Body of pancreas (tissue), 4 donors: ENCODE results near the gene RETNLB.

ENCODE experiments used
- POLR2A ChIP-seq, 3 donors: fragments of 450-650 bp; IDR thresholded peaks; one replicate each; pipeline ENCODE4 v1.6.1; 2016; ENCODE audit warnings: antibody characterized with exemption in 3 of 3, mild to moderate bottlenecking in 2 of 3
- TF ChIP-seq, protein P1 (sequence below), 7 experiments: fragments of 450-650 bp in 4 of 7; fragments of 200-600 bp in 3 of 7; sonication (generic) in 3 of 7; IDR thresholded peaks; one replicate each; pipeline ENCODE4 v1.5.1; 2016 to 2019; ENCODE audit warnings: antibody characterized with exemption in 7 of 7

DNA sequence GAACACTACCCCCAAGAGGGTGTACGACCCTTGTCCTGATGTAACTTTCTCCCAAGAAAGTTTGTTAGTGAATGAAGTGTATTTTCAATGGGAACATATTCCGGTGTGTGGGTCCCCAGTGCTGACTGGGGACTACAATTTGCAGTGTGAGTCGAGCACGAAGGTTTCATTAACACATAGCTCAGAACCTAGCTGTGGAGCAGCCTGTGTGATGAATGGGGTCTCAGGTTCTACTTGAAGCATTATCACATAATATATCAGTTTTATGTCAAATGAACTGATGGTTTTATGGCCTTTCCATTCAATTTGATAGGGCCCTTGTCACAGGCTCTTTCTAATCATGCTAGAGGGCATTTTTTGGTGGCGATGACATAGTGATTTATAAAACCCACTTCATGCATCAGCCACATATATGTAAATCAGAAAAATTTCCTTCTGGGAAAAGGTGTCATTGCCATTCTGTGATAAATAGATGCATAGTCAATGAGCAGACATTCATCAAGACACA is 44.1 kb downstream of the RETNLB start:
- TF ChIP-seq, protein P1, sequence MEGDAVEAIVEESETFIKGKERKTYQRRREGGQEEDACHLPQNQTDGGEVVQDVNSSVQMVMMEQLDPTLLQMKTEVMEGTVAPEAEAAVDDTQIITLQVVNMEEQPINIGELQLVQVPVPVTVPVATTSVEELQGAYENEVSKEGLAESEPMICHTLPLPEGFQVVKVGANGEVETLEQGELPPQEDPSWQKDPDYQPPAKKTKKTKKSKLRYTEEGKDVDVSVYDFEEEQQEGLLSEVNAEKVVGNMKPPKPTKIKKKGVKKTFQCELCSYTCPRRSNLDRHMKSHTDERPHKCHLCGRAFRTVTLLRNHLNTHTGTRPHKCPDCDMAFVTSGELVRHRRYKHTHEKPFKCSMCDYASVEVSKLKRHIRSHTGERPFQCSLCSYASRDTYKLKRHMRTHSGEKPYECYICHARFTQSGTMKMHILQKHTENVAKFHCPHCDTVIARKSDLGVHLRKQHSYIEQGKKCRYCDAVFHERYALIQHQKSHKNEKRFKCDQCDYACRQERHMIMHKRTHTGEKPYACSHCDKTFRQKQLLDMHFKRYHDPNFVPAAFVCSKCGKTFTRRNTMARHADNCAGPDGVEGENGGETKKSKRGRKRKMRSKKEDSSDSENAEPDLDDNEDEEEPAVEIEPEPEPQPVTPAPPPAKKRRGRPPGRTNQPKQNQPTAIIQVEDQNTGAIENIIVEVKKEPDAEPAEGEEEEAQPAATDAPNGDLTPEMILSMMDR (IDR thresholded peaks at IDR 0.05) = no peak
- TF ChIP-seq POLR2A (IDR thresholded peaks at IDR 0.05) = no peak
